Sigmoid colon (tissue), 7 donors: ENCODE measurements around the gene ABCA8. TPM values are rescaled to one million over a fixed set of nuclear protein-coding genes. Genes with fewer than 3 reads are reported as not detected.
"Not testable (repeated sequence)": the region's sequence is repeated elsewhere in the genome, so short reads cannot be mapped to it uniquely, and the experiment has no call there.

Source experiments
- DNase-seq: peaks from one replicate; pipeline ENCODE4 v3.0.0-alpha.2; 2019
- H3K27ac ChIP-seq, 4 donors: fragments of 200-600 bp; sonication (generic); one replicate each; pipeline ENCODE4 v1.5.1; 2016 to 2019; ENCODE audit warnings: mild to moderate bottlenecking in 1 of 4
- H3K27me3 ChIP-seq, 3 donors: fragments of 200-600 bp; sonication (generic); one replicate each; pipeline ENCODE4 v1.5.1; 2019; ENCODE audit warnings: mild to moderate bottlenecking in 1 of 3
- H3K36me3 ChIP-seq, 4 donors: fragments of 200-600 bp; sonication (generic); one replicate each; pipeline ENCODE4 v1.5.1; 2016 to 2019
- H3K4me1 ChIP-seq, 4 donors: fragments of 200-600 bp; sonication (generic); one replicate each; pipeline ENCODE4 v1.5.1; 2017 to 2019
- H3K4me3 ChIP-seq, 4 donors: fragments of 200-600 bp; sonication (generic); one replicate each; pipeline ENCODE4 v1.5.1; 2017 to 2019; ENCODE audit warnings: mild to moderate bottlenecking in 2 of 4, moderate library complexity in 1 of 4
- H3K9me3 ChIP-seq, 4 donors: fragments of 200-600 bp in 3 of 4; sonication (generic) in 3 of 4; one replicate each; pipeline versions ENCODE4 v1.5.1 to v1.6.1; 2013 to 2019
- CTCF ChIP-seq, 4 experiments: fragments of 450-650 bp in 3 of 4; fragments of 200-600 bp in 1 of 4; IDR thresholded peaks; one replicate each; pipeline ENCODE4 v1.5.1; 2016 to 2019; ENCODE audit warnings: antibody characterized with exemption in 4 of 4, mild to moderate bottlenecking in 3 of 4, moderate library complexity in 2 of 4
- EP300 ChIP-seq, 4 donors: sonication (generic); formaldehyde crosslinking; IDR thresholded peaks; one replicate each; pipeline ENCODE4 v1.6.1; 2017; ENCODE audit warnings: antibody characterized with exemption in 4 of 4
- POLR2A ChIP-seq, 2 donors: fragments of 450-650 bp; IDR thresholded peaks; one replicate each; pipeline ENCODE4 v1.6.1; 2016; ENCODE audit warnings: antibody characterized with exemption in 2 of 2, mild to moderate bottlenecking in 2 of 2, moderate library complexity in 2 of 2
- POLR2AphosphoS5 ChIP-seq, 4 donors: sonication (generic); formaldehyde crosslinking; IDR thresholded peaks; one replicate each; pipeline ENCODE4 v1.6.1; 2017; ENCODE audit warnings: antibody characterized with exemption in 4 of 4
- WGBS, 2 donors: extraction: QIAGEN DNeasy Blood & Tissue Kit; methylation state at CpG; one replicate each; pipeline ENCODE4 v1.1.7; 2013; 5-methylcytosine and 5-hydroxymethylcytosine counted together
- intact Hi-C: fragments of 100-400 bp; cut with DNase I; formaldehyde crosslinking; loops from one replicate; pipeline ENCODE4 v1.15.1; 2023
- polyA plus RNA-seq, 3 donors: library from polyadenylated mRNA; stranded (reverse); fragments of 200-250 nt; gene quantifications; one replicate each; pipeline ENCODE4 v1.2.3, GENCODE V29; 2013
- total RNA-seq, 4 donors: library from RNA; depleted of rRNA; stranded (reverse); fragments of >200 nt; gene quantifications; one replicate each; pipeline ENCODE4 v1.1.0, GENCODE V29; 2016
- donor health status: healthy with polysubstance abuse.
- donor health status: Bipolar disorder and iron deficiency.
- donor health status: healthy.

Gene ABCA8
- total and polyA plus RNA-seq, 7 donors: 2.8 to 71.5 (median 20.0) TPM

GRCh38 chr17:68831170-68831569 lies 124.0 kb downstream of the ABCA8 start:
- Histone ChIP-seq H3K27me3 (no peaks in the 10 kb centered on the region), H3K4me3 (no peak overlapping the region), H3K4me1 (peaks cover 0 to 4% (median 0%) of the 10 kb centered on the region in 4 donors), H3K36me3 (no peaks in the 10 kb centered on the region), H3K27ac (no peak overlapping the region), H3K9me3 (no peaks in the 10 kb centered on the region)
- intact Hi-C loops: no loop called here
- no peak for DNase-seq
- TF ChIP-seq POLR2AphosphoS5 (IDR thresholded peaks at IDR 0.05): no peak
- TF ChIP-seq EP300 (IDR thresholded peaks at IDR 0.05): no peak
- no peak for TF ChIP-seq CTCF (IDR thresholded peaks at IDR 0.05)
- TF ChIP-seq POLR2A (IDR thresholded peaks at IDR 0.05): no peak
- WGBS, 2 donors: 84 to 89% methylated on average over 7 of the region's 7 CpGs

DNA sequence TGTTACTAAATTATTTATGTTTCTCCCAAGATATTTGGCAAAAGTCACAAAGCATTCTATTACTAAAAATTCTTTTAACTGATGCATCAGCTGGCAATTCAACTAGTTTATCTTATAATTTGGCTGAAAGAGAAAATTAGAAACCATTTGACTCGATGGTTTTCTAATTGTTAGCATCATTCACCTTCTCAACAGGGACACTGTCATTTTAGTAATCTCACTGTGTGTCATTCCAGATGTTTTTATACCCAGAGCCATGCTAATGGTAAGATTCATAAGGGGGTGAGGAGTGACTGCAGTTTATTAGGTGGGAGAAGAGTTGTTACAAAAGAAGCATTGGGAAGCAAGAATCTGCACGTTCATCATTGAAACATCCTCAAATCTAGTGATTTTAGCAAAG lies 124.9 kb downstream of the ABCA8 start:
- Histone ChIP-seq H3K4me3 (no peak overlapping the region), H3K27ac (no peak overlapping the region), H3K36me3 (no peaks in the 10 kb centered on the region), H3K9me3 (no peaks in the 10 kb centered on the region), H3K4me1 (peaks cover 0 to 4% (median 0%) of the 10 kb centered on the region in 4 donors), H3K27me3 (no peaks in the 10 kb centered on the region)
- DNase-seq: no peak
- TF ChIP-seq EP300 (IDR thresholded peaks at IDR 0.05) (no peak), CTCF (IDR thresholded peaks at IDR 0.05) (no peak), POLR2A (IDR thresholded peaks at IDR 0.05) (no peak), POLR2AphosphoS5 (IDR thresholded peaks at IDR 0.05) (no peak)
- WGBS, 2 donors: 65 to 87% methylated on average over 2 of the region's 2 CpGs
- intact Hi-C loops: no loop called here

- H3K9me3 ChIP-seq: no peaks in the 10 kb centered on the region
- no peak overlapping the region for H3K27ac ChIP-seq
- no peaks in the 10 kb centered on the region for H3K36me3 ChIP-seq
- H3K27me3 ChIP-seq: no peaks in the 10 kb centered on the region
- DNase-seq: no peak
- intact Hi-C loops: no loop called here
- WGBS, 2 donors: 84 to 85% methylated on average over 4 of the region's 4 CpGs
- TF ChIP-seq EP300 (IDR thresholded peaks at IDR 0.05): no peak
- no peak for TF ChIP-seq CTCF (IDR thresholded peaks at IDR 0.05)
- no peak for TF ChIP-seq POLR2A (IDR thresholded peaks at IDR 0.05)
- TF ChIP-seq POLR2AphosphoS5 (IDR thresholded peaks at IDR 0.05): no peak
- H3K4me1 ChIP-seq: no peaks in the 10 kb centered on the region
- no peak overlapping the region for H3K4me3 ChIP-seq
Observed at GRCh38 chr17:68829211-68829610, 126.0 kb downstream of the ABCA8 start.

DNA sequence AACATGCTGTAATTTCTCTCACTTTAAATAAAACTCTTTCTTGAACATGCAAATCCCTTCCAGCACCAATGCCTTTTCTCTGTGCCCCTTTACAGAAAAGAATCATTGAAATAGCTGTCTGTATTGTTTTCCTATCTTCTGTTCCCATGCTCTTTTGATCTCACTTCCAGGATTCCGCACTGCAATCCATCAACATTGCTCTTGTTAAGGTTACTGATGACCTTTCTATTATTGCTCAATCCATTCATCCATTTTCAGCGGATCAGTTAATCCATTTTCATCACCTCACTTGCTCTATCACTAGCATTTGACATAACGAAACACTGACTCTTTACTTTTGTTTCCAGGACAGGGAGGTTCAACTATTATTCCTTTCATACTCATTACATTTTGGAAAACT lies 130.5 kb downstream of the ABCA8 start:
- no peaks in the 10 kb centered on the region for H3K36me3 ChIP-seq
- H3K27me3 ChIP-seq: no peaks in the 10 kb centered on the region
- WGBS, 2 donors: 90% methylated on average over 3 of the region's 3 CpGs
- intact Hi-C loops: no loop called here
- H3K4me3 ChIP-seq: no peak overlapping the region
- no peaks in the 10 kb centered on the region for H3K4me1 ChIP-seq
- H3K9me3 ChIP-seq: no peaks in the 10 kb centered on the region
- no peak for DNase-seq
- no peak overlapping the region for H3K27ac ChIP-seq
- TF ChIP-seq POLR2AphosphoS5 (IDR thresholded peaks at IDR 0.05) (no peak), CTCF (IDR thresholded peaks at IDR 0.05) (no peak), EP300 (IDR thresholded peaks at IDR 0.05) (no peak)

DNA sequence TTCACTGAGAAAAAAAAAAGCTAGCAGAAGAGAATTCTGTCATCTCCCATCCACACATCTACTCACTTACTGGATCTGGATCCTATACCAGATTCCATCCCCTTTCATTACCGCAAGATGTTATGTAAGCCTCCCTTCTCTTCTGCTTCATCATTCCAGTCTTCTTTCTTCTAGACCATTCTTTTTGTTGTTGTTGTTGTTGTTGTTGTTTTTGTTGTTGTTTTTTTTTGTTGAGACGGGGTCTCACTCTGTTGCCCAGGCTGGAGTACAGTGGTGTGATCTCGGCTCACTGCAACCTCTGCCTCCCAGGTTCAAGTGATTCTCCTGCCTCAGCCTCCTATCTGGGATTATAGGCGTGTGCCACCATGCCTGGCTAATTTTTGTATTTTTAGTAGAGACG lies 131.0 kb downstream of the ABCA8 start:
- H3K4me3 ChIP-seq, H3K4me1 ChIP-seq, intact Hi-C loops, H3K27ac ChIP-seq, H3K9me3 ChIP-seq, DNase-seq, H3K36me3 ChIP-seq, H3K27me3 ChIP-seq: not testable (repeated sequence)
- WGBS, 2 donors: 74 to 84% methylated on average over 5 of the region's 5 CpGs
